Measurements from ENCODE around the gene LIN54.

The LIN54 gene

DNA sequence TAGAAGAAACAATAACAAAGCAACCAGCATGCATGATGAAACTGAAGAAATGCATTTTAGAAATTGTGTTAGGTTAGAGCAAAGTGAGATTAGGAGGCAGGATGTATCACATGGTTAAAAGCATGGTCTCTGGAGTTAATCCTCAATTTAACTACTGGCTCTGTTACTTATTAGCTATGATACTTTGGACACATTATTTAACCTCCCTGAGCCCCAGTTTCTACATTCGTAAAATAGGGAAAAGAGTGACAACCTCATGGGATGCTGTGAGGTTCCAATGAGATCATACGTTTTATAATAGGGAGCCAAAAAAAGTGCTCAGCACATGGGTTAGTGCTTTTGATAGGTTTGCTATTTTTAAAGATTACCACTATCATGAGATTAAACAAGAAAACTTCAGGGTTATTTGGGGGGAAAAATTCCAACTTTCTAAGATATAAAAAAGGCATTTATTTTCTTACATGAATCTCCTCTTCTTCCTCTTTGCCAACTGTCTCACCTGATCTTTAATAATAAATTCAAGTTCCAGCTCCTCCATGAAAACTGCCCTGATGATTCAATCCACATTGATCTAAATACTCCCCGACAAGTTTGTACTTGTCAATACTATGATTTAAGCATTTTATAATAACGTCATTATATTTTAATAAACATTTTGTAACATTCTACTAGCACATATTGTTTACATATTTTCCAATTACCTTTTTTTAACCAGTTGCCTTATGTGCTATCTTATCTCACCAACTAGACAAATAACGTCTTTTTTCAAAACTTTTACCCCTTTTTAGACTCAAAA is 124.3 kb downstream of the LIN54 start:
- DNase-seq (ENCODE audit: low spot score): no peak
- in situ Hi-C loops (cut with MboI; ENCODE audit: low pct_unique_long_range_greater_than_20kb, low sequenced_read_pairs, unreplicated experiment): loop anchor here (25.0 kb wide), 1 partner anchor 376 kb away; no protein-coding TSS in a partner anchor
- TF ChIP-seq, protein P1, sequence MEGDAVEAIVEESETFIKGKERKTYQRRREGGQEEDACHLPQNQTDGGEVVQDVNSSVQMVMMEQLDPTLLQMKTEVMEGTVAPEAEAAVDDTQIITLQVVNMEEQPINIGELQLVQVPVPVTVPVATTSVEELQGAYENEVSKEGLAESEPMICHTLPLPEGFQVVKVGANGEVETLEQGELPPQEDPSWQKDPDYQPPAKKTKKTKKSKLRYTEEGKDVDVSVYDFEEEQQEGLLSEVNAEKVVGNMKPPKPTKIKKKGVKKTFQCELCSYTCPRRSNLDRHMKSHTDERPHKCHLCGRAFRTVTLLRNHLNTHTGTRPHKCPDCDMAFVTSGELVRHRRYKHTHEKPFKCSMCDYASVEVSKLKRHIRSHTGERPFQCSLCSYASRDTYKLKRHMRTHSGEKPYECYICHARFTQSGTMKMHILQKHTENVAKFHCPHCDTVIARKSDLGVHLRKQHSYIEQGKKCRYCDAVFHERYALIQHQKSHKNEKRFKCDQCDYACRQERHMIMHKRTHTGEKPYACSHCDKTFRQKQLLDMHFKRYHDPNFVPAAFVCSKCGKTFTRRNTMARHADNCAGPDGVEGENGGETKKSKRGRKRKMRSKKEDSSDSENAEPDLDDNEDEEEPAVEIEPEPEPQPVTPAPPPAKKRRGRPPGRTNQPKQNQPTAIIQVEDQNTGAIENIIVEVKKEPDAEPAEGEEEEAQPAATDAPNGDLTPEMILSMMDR (IDR thresholded peaks at IDR 0.05; ENCODE audit: extremely low read depth, insufficient read depth, missing control alignments): no peak

DNA sequence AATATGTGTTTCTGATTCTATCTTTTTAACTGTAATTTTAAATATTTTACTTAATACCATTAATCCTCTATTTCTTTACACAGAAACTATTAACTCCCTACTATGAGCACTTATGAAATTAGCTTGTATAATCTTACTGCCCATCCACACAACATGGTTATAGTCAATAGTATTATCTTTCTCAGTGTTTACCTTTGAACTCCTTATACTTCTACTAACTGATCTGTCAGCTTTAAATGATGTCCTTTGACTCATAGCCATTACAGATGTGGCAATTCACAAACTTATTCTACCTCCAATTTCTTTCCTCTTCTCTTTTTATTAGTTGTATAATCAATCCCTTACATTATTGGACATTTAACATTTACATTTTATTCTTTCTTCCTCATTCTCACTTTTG is 125.2 kb downstream of the LIN54 start:
- in situ Hi-C loops (cut with MboI; ENCODE audit: low pct_unique_long_range_greater_than_20kb, low sequenced_read_pairs, unreplicated experiment): loop anchor here (25.0 kb wide), 1 partner anchor 377 kb away; no protein-coding TSS in a partner anchor
- DNase-seq (ENCODE audit: low spot score): no peak
- TF ChIP-seq, protein P1 (IDR thresholded peaks at IDR 0.05; ENCODE audit: extremely low read depth, insufficient read depth, missing control alignments): no peak

All from GM13977 (cell line).